GM23248 (cell line): ENCODE measurements around the gene SLC37A3.

Experiments used
- EZH2 ChIP-seq: fragments of 200-600 bp; sonication (generic); IDR thresholded peaks from 2 replicates; pipeline ENCODE4 v1.6.1; 2018; ENCODE audit warnings: antibody characterized with exemption, mild to moderate bottlenecking; ENCODE audit not compliant: insufficient read depth, poor library complexity, severe bottlenecking
- EZH2phosphoT487 ChIP-seq: fragments of 200-600 bp; sonication (generic); IDR thresholded peaks from 2 replicates; pipeline ENCODE4 v1.6.1; 2018; ENCODE audit warnings: antibody characterized with exemption, moderate library complexity, mild to moderate bottlenecking, low read depth; ENCODE audit not compliant: insufficient read depth

GRCh38 chr7:140327261-140327661 is 71.1 kb downstream of the SLC37A3 start:
- TF ChIP-seq EZH2 = no peak
- TF ChIP-seq EZH2phosphoT487 = no peak
